ENCODE results near the gene CERT1. TPM values are rescaled to one million over a fixed set of nuclear protein-coding genes. Genes with fewer than 3 reads are reported as not detected.
"Not testable (repeated sequence)": the region's sequence is repeated elsewhere in the genome, so short reads cannot be mapped to it uniquely, and the experiment has no call there.

Gene CERT1
- total RNA-seq, 1 donor from 2014 or later, result 24.6 TPM

- Mint-ChIP-seq H3K27ac (ENCODE audit: unreplicated experiment) (no peak overlapping the region), H3K27me3 (ENCODE audit: low read depth) (no peaks in the 10 kb centered on the region)
- TF ChIP-seq CTCF (conservative IDR thresholded peaks at IDR 0.05), result no peak
These were observed 173.0 kb downstream of the CERT1 start for GRCh38 chr5:75338408-75338807.

GRCh38 chr5:75337366-75338021 is 173.9 kb downstream of the CERT1 start:
- no peaks in the 10 kb centered on the region for H3K9me3 Mint-ChIP-seq
- peaks cover 34% of the 10 kb centered on the region for H3K4me1 Mint-ChIP-seq
- H3K27me3 Mint-ChIP-seq (ENCODE audit: low read depth), result no peaks in the 10 kb centered on the region
- peak; percentile 8 for DNase-seq (ENCODE audit: low read depth, low spot score)
- peaks cover 5% of the 10 kb centered on the region for H3K36me3 Mint-ChIP-seq (ENCODE audit: low read depth)
- H3K27ac Mint-ChIP-seq (ENCODE audit: unreplicated experiment), result no peak overlapping the region
- H3K4me3 Mint-ChIP-seq, result no peak overlapping the region
- TF ChIP-seq CTCF (conservative IDR thresholded peaks at IDR 0.05), result no peak

More at GRCh38 chr5:75338408-75338807, 173.0 kb downstream of the CERT1 start:
- H3K36me3 Mint-ChIP-seq (ENCODE audit: low read depth), result peaks cover 5% of the 10 kb centered on the region
- no peak overlapping the region for H3K4me3 Mint-ChIP-seq
- no peaks in the 10 kb centered on the region for H3K9me3 Mint-ChIP-seq
- no peak for DNase-seq (ENCODE audit: low read depth, low spot score)
- H3K4me1 Mint-ChIP-seq, result peaks cover 39% of the 10 kb centered on the region

- H3K36me3 Mint-ChIP-seq (ENCODE audit: low read depth), result peaks cover 5% of the 10 kb centered on the region
- peak; percentile 92 for DNase-seq (ENCODE audit: low read depth, low spot score)
- no peaks in the 10 kb centered on the region for H3K27me3 Mint-ChIP-seq (ENCODE audit: low read depth)
These were observed 174.7 kb downstream of the CERT1 start, which contains the start of gene HMGCR for GRCh38 chr5:75336615-75337336. Gene HMGCR (plus strand): TSS chr5:75337220. CDS start chr5:75342606, 5,386 bp downstream.

GRCh38 chr5:75335952-75336614 is 175.3 kb downstream of the CERT1 start:
- no peaks in the 10 kb centered on the region for H3K9me3 Mint-ChIP-seq
- H3K4me1 Mint-ChIP-seq, result peaks cover 31% of the 10 kb centered on the region
- H3K27ac Mint-ChIP-seq (ENCODE audit: unreplicated experiment), result no peak overlapping the region
- DNase-seq (ENCODE audit: low read depth, low spot score), result no peak
- H3K36me3 Mint-ChIP-seq (ENCODE audit: low read depth), result peaks cover 5% of the 10 kb centered on the region
- H3K4me3 Mint-ChIP-seq, result no peak overlapping the region
- H3K27me3 Mint-ChIP-seq (ENCODE audit: low read depth), result no peaks in the 10 kb centered on the region
- peak; percentile 58 for TF ChIP-seq CTCF (conservative IDR thresholded peaks at IDR 0.05)

More at GRCh38 chr5:75336615-75337336, 174.7 kb downstream of the CERT1 start, which contains the start of gene HMGCR:
- no peak within 1 kb of the TSS for H3K4me3 Mint-ChIP-seq
- H3K4me1 Mint-ChIP-seq, result peaks cover 31% of the 10 kb centered on the region
- no peaks in the 10 kb centered on the region for H3K9me3 Mint-ChIP-seq
- no peak within 1 kb of the TSS for H3K27ac Mint-ChIP-seq (ENCODE audit: unreplicated experiment)
- peak; percentile 43 for TF ChIP-seq CTCF (conservative IDR thresholded peaks at IDR 0.05)

- Mint-ChIP-seq H3K27me3 (ENCODE audit: low read depth) (no peaks in the 10 kb centered on the region), H3K4me3 (peak overlapping the region; percentile 16), H3K27ac (ENCODE audit: unreplicated experiment) (no peak overlapping the region), H3K9me3 (no peaks in the 10 kb centered on the region), H3K4me1 (peaks cover 28% of the 10 kb centered on the region), H3K36me3 (ENCODE audit: low read depth) (peaks cover 5% of the 10 kb centered on the region)
- TF ChIP-seq CTCF (conservative IDR thresholded peaks at IDR 0.05), result no peak
- DNase-seq (ENCODE audit: low read depth, low spot score), result no peak
These were observed 175.9 kb downstream of the CERT1 start for GRCh38 chr5:75335486-75335885.

- H3K36me3 Mint-ChIP-seq (ENCODE audit: low read depth); DNase-seq (ENCODE audit: low read depth, low spot score); H3K9me3 Mint-ChIP-seq; H3K27me3 Mint-ChIP-seq (ENCODE audit: low read depth): not testable (repeated sequence)
- Mint-ChIP-seq H3K4me1 (peaks cover 20% of the 10 kb centered on the region), H3K4me3 (peak overlapping the region; percentile 50), H3K27ac (ENCODE audit: unreplicated experiment) (peak overlapping the region; percentile 82)
These were observed 177.0 kb downstream of the CERT1 start for GRCh38 chr5:75334413-75334812.

- not testable (repeated sequence) for H3K27me3 Mint-ChIP-seq (ENCODE audit: low read depth); H3K9me3 Mint-ChIP-seq; H3K4me3 Mint-ChIP-seq; H3K36me3 Mint-ChIP-seq (ENCODE audit: low read depth); H3K27ac Mint-ChIP-seq (ENCODE audit: unreplicated experiment); DNase-seq (ENCODE audit: low read depth, low spot score)
- H3K4me1 Mint-ChIP-seq, result peaks cover 18% of the 10 kb centered on the region
These were observed 177.7 kb downstream of the CERT1 start for GRCh38 chr5:75333759-75334158.
